HG03439 (cell line): Measurements from ENCODE around the gene PADI2.

Experiments
- ATAC-seq: cut with Tn5 transposase; IDR thresholded peaks from one replicate; pipeline ENCODE4 v1.9.1; 2021; ENCODE audit warnings: mild to moderate bottlenecking, moderate library complexity; ENCODE audit not compliant: unreplicated experiment

Gene PADI2

GRCh38 chr1:17024721-17025120 lies 94.5 kb downstream of the PADI2 start:
- ATAC-seq: no peak

- no peak for ATAC-seq
Observed at GRCh38 chr1:17023573-17023972, 95.7 kb downstream of the PADI2 start.

- ATAC-seq: no peak
Observed at GRCh38 chr1:17023102-17023501, 96.1 kb downstream of the PADI2 start.

- ATAC-seq: no peak
Observed at GRCh38 chr1:17021896-17022295, 97.4 kb downstream of the PADI2 start.

- ATAC-seq: no peak
Observed at GRCh38 chr1:17020502-17020901, 98.7 kb downstream of the PADI2 start.

- no peak for ATAC-seq
Observed at GRCh38 chr1:17018849-17019248, 100.4 kb downstream of the PADI2 start.

- ATAC-seq: no peak
Observed at GRCh38 chr1:17017435-17017834, 101.8 kb downstream of the PADI2 start.
